GM19468 (cell line): ENCODE results near the gene MTHFD1.

Source experiments
- ATAC-seq: cut with Tn5 transposase; IDR thresholded peaks from one replicate; pipeline ENCODE4 v1.9.1; 2021; ENCODE audit warnings: mild to moderate bottlenecking, moderate library complexity, moderate number of reproducible peaks; ENCODE audit not compliant: unreplicated experiment; ENCODE audit errors: extremely low read depth

Gene MTHFD1

GRCh38 chr14:64401949-64402348 lies 13.8 kb downstream of the MTHFD1 start:
- ATAC-seq: no peak

- ATAC-seq: no peak
Measured at GRCh38 chr14:64405295-64405694, 17.1 kb downstream of the MTHFD1 start.

- no peak for ATAC-seq
Measured at GRCh38 chr14:64407329-64407728, 19.2 kb downstream of the MTHFD1 start.

- no peak for ATAC-seq
Measured at GRCh38 chr14:64409126-64409920, 21.2 kb downstream of the MTHFD1 start.

- no peak for ATAC-seq
Measured at GRCh38 chr14:64410084-64410774, 22.1 kb downstream of the MTHFD1 start.

- no peak for ATAC-seq
Measured at GRCh38 chr14:64411001-64411400, 22.8 kb downstream of the MTHFD1 start.

GRCh38 chr14:64412237-64412636 lies 24.1 kb downstream of the MTHFD1 start:
- ATAC-seq: no peak

- ATAC-seq: no peak
Measured at GRCh38 chr14:64416348-64416932, 28.3 kb downstream of the MTHFD1 start.

- ATAC-seq: no peak
Measured at GRCh38 chr14:64417055-64417770, 29.1 kb downstream of the MTHFD1 start.

GRCh38 chr14:64417771-64418125 lies 29.6 kb downstream of the MTHFD1 start:
- ATAC-seq: no peak

- no peak for ATAC-seq
Measured at GRCh38 chr14:64419003-64419402, 30.9 kb downstream of the MTHFD1 start.

- no peak for ATAC-seq
Measured at GRCh38 chr14:64421166-64421565, 33.0 kb downstream of the MTHFD1 start.

- ATAC-seq: no peak
Measured at GRCh38 chr14:64422005-64422404, 33.9 kb downstream of the MTHFD1 start.

GRCh38 chr14:64422756-64423155 lies 34.6 kb downstream of the MTHFD1 start:
- no peak for ATAC-seq

GRCh38 chr14:64423987-64424386 lies 35.8 kb downstream of the MTHFD1 start:
- ATAC-seq: no peak

GRCh38 chr14:64434528-64434927 lies 46.4 kb downstream of the MTHFD1 start:
- ATAC-seq: no peak

- ATAC-seq: no peak
Measured at GRCh38 chr14:64438181-64438841, 50.2 kb downstream of the MTHFD1 start.

GRCh38 chr14:64439141-64439540 lies 51.0 kb downstream of the MTHFD1 start:
- no peak for ATAC-seq

- ATAC-seq: no peak
Measured at GRCh38 chr14:64440494-64440893, 52.3 kb downstream of the MTHFD1 start.

GRCh38 chr14:64442300-64442988 lies 54.3 kb downstream of the MTHFD1 start:
- ATAC-seq: no peak
